GM21576 (cell line): Measurements from ENCODE around the gene LRRC46.

Source experiments
- ATAC-seq: cut with Tn5 transposase; IDR thresholded peaks from one replicate; pipeline ENCODE4 v1.9.1; 2021; ENCODE audit warnings: mild to moderate bottlenecking, moderate library complexity; ENCODE audit not compliant: unreplicated experiment

LRRC46 gene

GRCh38 chr17:47829870-47830269, 1.6 kb upstream of the LRRC46 start:
- ATAC-seq: no peak

GRCh38 chr17:47830396-47831002, 971 bp upstream of the LRRC46 start:
- ATAC-seq: no peak

- no peak for ATAC-seq
Observed at GRCh38 chr17:47831934-47832327, 461 bp downstream of the LRRC46 start.

GRCh38 chr17:47834756-47835155, 3.3 kb downstream of the LRRC46 start:
- ATAC-seq: no peak

GRCh38 chr17:47836601-47837000, 5.1 kb downstream of the LRRC46 start:
- no peak for ATAC-seq

GRCh38 chr17:47837401-47838039, 6.0 kb downstream of the LRRC46 start:
- ATAC-seq: no peak

- ATAC-seq: no peak
Observed at GRCh38 chr17:47838636-47839035, 7.2 kb downstream of the LRRC46 start.

GRCh38 chr17:47839071-47839470, 7.6 kb downstream of the LRRC46 start:
- no peak for ATAC-seq

- ATAC-seq: no peak
Observed at GRCh38 chr17:47840001-47840741, 8.7 kb downstream of the LRRC46 start.

GRCh38 chr17:47840742-47841487, 9.4 kb downstream of the LRRC46 start, which contains the start of gene SCRN2:
Gene SCRN2, minus strand, starts transcription at chr17:47841273. Its CDS starts 430 bp downstream, at chr17:47840843.
- ATAC-seq: no peak

GRCh38 chr17:47841488-47842291, 10.2 kb downstream of the LRRC46 start:
- ATAC-seq: no peak

- no peak for ATAC-seq
Observed at GRCh38 chr17:47843391-47843730, 11.9 kb downstream of the LRRC46 start.

GRCh38 chr17:47844227-47844626, 12.8 kb downstream of the LRRC46 start:
- no peak for ATAC-seq

- no peak for ATAC-seq
Observed at GRCh38 chr17:47844814-47845715, 13.6 kb downstream of the LRRC46 start.

- no peak for ATAC-seq
Observed at GRCh38 chr17:47845716-47846075, 14.2 kb downstream of the LRRC46 start.

GRCh38 chr17:47846716-47847340, 15.4 kb downstream of the LRRC46 start:
- no peak for ATAC-seq

GRCh38 chr17:47847341-47848197, 16.1 kb downstream of the LRRC46 start:
- no peak for ATAC-seq

- ATAC-seq: no peak
Observed at GRCh38 chr17:47848198-47848513, 16.7 kb downstream of the LRRC46 start.

GRCh38 chr17:47850373-47850691, 18.9 kb downstream of the LRRC46 start:
- no peak for ATAC-seq
